ENCODE measurements around the gene FAM200B.

The FAM200B gene

GRCh38 chr4:15681372-15682241 lies at the start of gene FAM200B:
Gene FAM200B, plus strand, starts transcription at chr4:15681827. Its CDS starts 5,151 bp downstream, at chr4:15686978.
- peak; percentile 88 to 95 for DNase-seq (ENCODE audit: low read depth in 2 of 2)

GRCh38 chr4:15636818-15637217 lies 44.8 kb upstream of the FAM200B start:
- no peak for DNase-seq (ENCODE audit: low read depth in 2 of 2)

GRCh38 chr4:15638418-15638817 lies 43.2 kb upstream of the FAM200B start:
- no peak for DNase-seq (ENCODE audit: low read depth in 2 of 2)

GRCh38 chr4:15648600-15648999 lies 33.0 kb upstream of the FAM200B start:
- no peak for DNase-seq (ENCODE audit: low read depth in 2 of 2)

- DNase-seq (ENCODE audit: low read depth in 2 of 2), result peak in 1 of 2 donors; percentile 55
These were observed 31.6 kb upstream of the FAM200B start for GRCh38 chr4:15649914-15650545.

- DNase-seq (ENCODE audit: low read depth in 2 of 2), result no peak
These were observed 30.0 kb upstream of the FAM200B start for GRCh38 chr4:15651676-15652075.

GRCh38 chr4:15652191-15652590 lies 29.4 kb upstream of the FAM200B start:
- no peak for DNase-seq (ENCODE audit: low read depth in 2 of 2)

- DNase-seq (ENCODE audit: low read depth in 2 of 2), result no peak
These were observed 28.8 kb upstream of the FAM200B start for GRCh38 chr4:15652841-15653240.

GRCh38 chr4:15653420-15653819 lies 28.2 kb upstream of the FAM200B start:
- no peak for DNase-seq (ENCODE audit: low read depth in 2 of 2)

- no peak for DNase-seq (ENCODE audit: low read depth in 2 of 2)
These were observed 27.6 kb upstream of the FAM200B start for GRCh38 chr4:15653864-15654592.

- DNase-seq (ENCODE audit: low read depth in 2 of 2), result peak in 1 of 2 donors; percentile 22
These were observed 26.9 kb upstream of the FAM200B start for GRCh38 chr4:15654593-15655222.

- peak; percentile 52 to 74 for DNase-seq (ENCODE audit: low read depth in 2 of 2)
These were observed 26.2 kb upstream of the FAM200B start, which contains the start of gene FBXL5 for GRCh38 chr4:15655223-15656037. Gene FBXL5, minus strand, starts transcription at chr4:15655357. Its CDS starts 70 bp downstream, at chr4:15655287.

- DNase-seq (ENCODE audit: low read depth in 2 of 2), result no peak
These were observed 25.6 kb upstream of the FAM200B start for GRCh38 chr4:15656038-15656470.

- DNase-seq (ENCODE audit: low read depth in 2 of 2), result no peak
These were observed 24.3 kb upstream of the FAM200B start for GRCh38 chr4:15657366-15657765.

GRCh38 chr4:15658136-15658770 lies 23.4 kb upstream of the FAM200B start:
- no peak for DNase-seq (ENCODE audit: low read depth in 2 of 2)

GRCh38 chr4:15658781-15659180 lies 22.8 kb upstream of the FAM200B start:
- no peak for DNase-seq (ENCODE audit: low read depth in 2 of 2)

GRCh38 chr4:15659768-15660570 lies 21.7 kb upstream of the FAM200B start:
- no peak for DNase-seq (ENCODE audit: low read depth in 2 of 2)

GRCh38 chr4:15665753-15666365 lies 15.8 kb upstream of the FAM200B start:
- DNase-seq (ENCODE audit: low read depth in 2 of 2), result no peak

- no peak for DNase-seq (ENCODE audit: low read depth in 2 of 2)
These were observed 14.6 kb upstream of the FAM200B start for GRCh38 chr4:15667006-15667405.
